ENCODE measurements around the gene TMEM183A. TPM values are rescaled to one million over a fixed set of nuclear protein-coding genes. Genes with fewer than 3 reads are reported as not detected.
"Not testable (repeated sequence)": the region's sequence is repeated elsewhere in the genome, so short reads cannot be mapped to it uniquely, and the experiment has no call there.

TMEM183A gene
- total and polyA plus RNA-seq, 9 of the 15 experiments (the other 6 are each of a cell fraction or from before 2014, with no cell fraction given): 23.4 to 190 (median 124) TPM

- H2AFZ ChIP-seq (ENCODE audit: low read depth, low read length); CTCF ChIA-PET (ENCODE audit: low intra/inter-chr PET ratio); H3K79me2 ChIP-seq (ENCODE audit: control insufficient read depth, insufficient read depth, low read length); H3K4me3 ChIP-seq; H3K9me1 ChIP-seq (ENCODE audit: control insufficient read depth, insufficient read depth, low read length); ATAC-seq; H3K27ac ChIP-seq (ENCODE audit: extremely low read depth, low read depth, low read length); intact Hi-C loops (cut with micrococcal nuclease); DNase-seq (ENCODE audit: extremely low read depth in 1 of 4, low spot score in 3 of 4); BruUV-seq (replicated peaks); H3K9me3 ChIP-seq (replicated peaks; ENCODE audit: control insufficient read depth, insufficient read depth, low read depth, low read length); in situ Hi-C loops (cut with MboI); H3K27me3 ChIP-seq (ENCODE audit: control insufficient read depth in 2 of 2, insufficient read depth in 2 of 2, low read length in 2 of 2); FAIRE-seq; H4K20me1 ChIP-seq (replicated peaks; ENCODE audit: control insufficient read depth, insufficient read depth, low read length); H3K9ac ChIP-seq (ENCODE audit: insufficient read depth in 1 of 2, low read depth in 2 of 2, low read length in 2 of 2); H3K4me2 ChIP-seq (ENCODE audit: insufficient read depth, low read length); H3K36me3 ChIP-seq (ENCODE audit: control insufficient read depth, insufficient read depth, low read length); TF ChIP-seq CEBPG (CRISPR knock-in tag; IDR thresholded peaks at IDR 0.05): not testable (repeated sequence)
- TF ChIP-seq CEBPG (tag; conservative IDR thresholded peaks at IDR 0.05 in 1 of 2, IDR thresholded peaks at IDR 0.05 in 1 of 2): peak in 1 of 2 experiments; percentile 25; a peak in 1 of 4 replicates
- TF ChIP-seq CEBPB (tag; IDR thresholded peaks at IDR 0.05): peak; percentile 71
- POLR2A ChIA-PET: interaction anchor here (0.7 to 1.0 kb wide), 2 partner anchors 14 to 1159 kb away, joined by 3 read pairs; no protein-coding TSS in a partner anchor
- peaks cover 5 to 13% of the 10 kb centered on the region in 2 experiments; a peak in 3 of 5 replicates for H3K4me1 ChIP-seq (replicated peaks in 1 of 2; ENCODE audit: control insufficient read depth in 2 of 2, insufficient read depth in 2 of 2, low read length in 2 of 2)
- WGBS (ENCODE audit: insufficient coverage, low coverage, missing lambda C conversion rate): 38% methylated on average over 7 of the region's 9 CpGs
These were observed 21.1 kb upstream of the TMEM183A start for GRCh38 chr1:202986120-202986519.

- no peak overlapping the region for H3K27ac ChIP-seq (ENCODE audit: extremely low read depth, low read depth, low read length)
- H3K9me1 ChIP-seq (ENCODE audit: control insufficient read depth, insufficient read depth, low read length): no peaks in the 10 kb centered on the region
- TF ChIP-seq MEIS2 (IDR thresholded peaks at IDR 0.05; ENCODE audit: partially characterized antibody) (peak; percentile 62), ZNF707 (CRISPR knock-in tag; conservative IDR thresholded peaks at IDR 0.05) (no peak), ARNT (IDR thresholded peaks at IDR 0.05) (no peak), RBM14 (IDR thresholded peaks at IDR 0.05; ENCODE audit: borderline replicate concordance, insufficient read depth, low read depth, low read length) (no peak), ZFP91 (CRISPR knock-in tag; IDR thresholded peaks at IDR 0.05) (no peak)
- POLR2A ChIA-PET: interaction anchor here (0.7 to 2.4 kb wide), 4 partner anchors 10 to 551 kb away, joined by 3 to 8 read pairs (median 4); no protein-coding TSS in a partner anchor
- H3K9me3 ChIP-seq (replicated peaks; ENCODE audit: control insufficient read depth, insufficient read depth, low read depth, low read length): no peaks in the 10 kb centered on the region
- H3K4me1 ChIP-seq (replicated peaks in 1 of 2; ENCODE audit: control insufficient read depth in 2 of 2, insufficient read depth in 2 of 2, low read length in 2 of 2): peaks cover 5 to 9% of the 10 kb centered on the region in 2 experiments; a peak in 3 of 5 replicates
- H3K4me3 ChIP-seq: no peak overlapping the region
- FAIRE-seq: no peak
- no peak for ATAC-seq
- no TSS peak for BruUV-seq (replicated peaks)
- in situ Hi-C loops (cut with MboI): no loop called here
- no peaks in the 10 kb centered on the region for H3K36me3 ChIP-seq (ENCODE audit: control insufficient read depth, insufficient read depth, low read length)
- no peak for DNase-seq (ENCODE audit: extremely low read depth in 1 of 4, low spot score in 3 of 4)
- no peaks in the 10 kb centered on the region for H3K79me2 ChIP-seq (ENCODE audit: control insufficient read depth, insufficient read depth, low read length)
- H2AFZ ChIP-seq (ENCODE audit: low read depth, low read length): no peak overlapping the region
- CTCF ChIA-PET (ENCODE audit: low intra/inter-chr PET ratio): interaction anchor here (0.6 kb wide), 1 partner anchor 200 kb away, joined by 3 read pairs; no protein-coding TSS in a partner anchor
- no peak overlapping the region for H3K4me2 ChIP-seq (ENCODE audit: insufficient read depth, low read length)
- H3K9ac ChIP-seq (ENCODE audit: insufficient read depth in 1 of 2, low read depth in 2 of 2, low read length in 2 of 2): no peak overlapping the region
- no peaks in the 10 kb centered on the region for H3K27me3 ChIP-seq (ENCODE audit: control insufficient read depth in 2 of 2, insufficient read depth in 2 of 2, low read length in 2 of 2)
- WGBS (ENCODE audit: insufficient coverage, low coverage, missing lambda C conversion rate): 27% methylated on average over 7 of the region's 7 CpGs
- intact Hi-C loops (cut with micrococcal nuclease): no loop called here
- no peaks in the 10 kb centered on the region for H4K20me1 ChIP-seq (replicated peaks; ENCODE audit: control insufficient read depth, insufficient read depth, low read length)
These were observed 19.9 kb upstream of the TMEM183A start for GRCh38 chr1:202987255-202987654.
